ENCODE measurements around the gene E2F2.

Gene E2F2

GRCh38 chr1:23555986-23556634, 25.1 kb upstream of the E2F2 start:
- H3K79me2 ChIP-seq (ENCODE audit: insufficient read depth, low read length), result no peaks in the 10 kb centered on the region
- no peaks in the 10 kb centered on the region for H3K9me2 ChIP-seq (replicated peaks; ENCODE audit: low read depth, low read length)
- H2AFZ ChIP-seq (ENCODE audit: low read length), result no peak overlapping the region
- no peaks in the 10 kb centered on the region for H3K9me3 ChIP-seq (ENCODE audit: insufficient read depth, low read depth, low read length)
- no peak overlapping the region for H3K4me3 ChIP-seq (ENCODE audit: low read length, poor library complexity, severe bottlenecking)
- H3K27me3 ChIP-seq (ENCODE audit: insufficient read depth, low read length, poor library complexity, severe bottlenecking), result peaks cover 11% of the 10 kb centered on the region
- peaks cover 35% of the 10 kb centered on the region for H3K4me1 ChIP-seq (ENCODE audit: insufficient read depth, low read length, poor library complexity, severe bottlenecking)
- no peak overlapping the region for H3K9ac ChIP-seq (ENCODE audit: low read depth, low read length, poor library complexity, severe bottlenecking)
- H3F3A ChIP-seq (ENCODE audit: low read depth), result no peaks in the 10 kb centered on the region
- no peaks in the 10 kb centered on the region for H3K36me3 ChIP-seq (ENCODE audit: insufficient read depth, low read length)
- H4K20me1 ChIP-seq (ENCODE audit: insufficient read depth, low read length, poor library complexity, severe bottlenecking), result no peaks in the 10 kb centered on the region
- TF ChIP-seq EZH2phosphoT487 (IDR thresholded peaks at IDR 0.05; ENCODE audit: borderline replicate concordance) (no peak), CTCF (conservative IDR thresholded peaks at IDR 0.05; ENCODE audit: low read length) (no peak)
- no peak overlapping the region for H3K4me2 ChIP-seq (ENCODE audit: low read depth, low read length, poor library complexity, severe bottlenecking)

DNA sequence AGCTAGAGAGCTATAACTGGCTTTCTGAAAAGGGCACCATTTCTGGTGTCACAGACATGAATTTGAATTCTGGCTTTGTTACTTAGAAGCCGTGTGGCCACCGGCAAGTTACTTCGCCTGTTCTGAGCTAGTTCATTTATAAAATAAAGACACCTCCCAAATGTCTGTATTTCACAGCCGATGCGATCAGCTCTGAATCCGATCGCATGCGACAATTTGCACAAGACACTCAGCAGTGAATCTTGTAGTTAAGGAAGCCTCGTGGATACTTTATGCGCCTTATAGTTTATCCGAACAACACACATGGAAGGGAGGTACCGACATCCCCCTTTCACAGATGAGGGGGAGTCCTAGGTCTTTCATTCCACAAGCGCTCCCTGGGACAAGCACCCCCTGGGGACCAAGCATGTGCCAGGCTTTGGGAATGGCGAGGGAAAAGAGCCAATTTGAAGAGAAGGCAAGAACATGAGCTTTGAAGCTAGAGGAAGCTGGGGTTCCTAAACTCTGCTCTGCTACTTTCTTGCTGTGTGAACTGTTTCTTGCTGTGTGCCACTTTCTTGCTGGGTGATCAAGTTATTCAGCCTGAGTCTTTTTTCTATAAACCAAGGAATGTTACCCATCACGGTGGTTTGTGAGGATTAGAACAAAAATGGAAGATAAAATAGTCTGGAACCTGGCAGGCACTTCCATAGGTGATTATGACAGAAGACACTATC, 24.4 kb upstream of the E2F2 start:
- Histone ChIP-seq H3K9ac (ENCODE audit: low read depth, low read length, poor library complexity, severe bottlenecking) (peak overlapping the region; percentile 51), H3K4me1 (ENCODE audit: insufficient read depth, low read length, poor library complexity, severe bottlenecking) (peaks cover 35% of the 10 kb centered on the region), H3K4me3 (ENCODE audit: low read length, poor library complexity, severe bottlenecking) (peak overlapping the region; percentile 66), H3K9me2 (replicated peaks; ENCODE audit: low read depth, low read length) (no peaks in the 10 kb centered on the region), H3K36me3 (ENCODE audit: insufficient read depth, low read length) (no peaks in the 10 kb centered on the region), H2AFZ (ENCODE audit: low read length) (peak overlapping the region; percentile 90), H3K79me2 (ENCODE audit: insufficient read depth, low read length) (no peaks in the 10 kb centered on the region), H3K27me3 (ENCODE audit: insufficient read depth, low read length, poor library complexity, severe bottlenecking) (peaks cover 10% of the 10 kb centered on the region), H3F3A (ENCODE audit: low read depth) (no peaks in the 10 kb centered on the region), H4K20me1 (ENCODE audit: insufficient read depth, low read length, poor library complexity, severe bottlenecking) (no peaks in the 10 kb centered on the region), H3K9me3 (ENCODE audit: insufficient read depth, low read depth, low read length) (no peaks in the 10 kb centered on the region), H3K4me2 (ENCODE audit: low read depth, low read length, poor library complexity, severe bottlenecking) (peak overlapping the region; percentile 75)
- TF ChIP-seq EZH2phosphoT487 (IDR thresholded peaks at IDR 0.05; ENCODE audit: borderline replicate concordance) (no peak), CTCF (conservative IDR thresholded peaks at IDR 0.05; ENCODE audit: low read length) (peak; percentile 7; the same call in 1 of the 2 replicates)

GRCh38 chr1:23554481-23555269, 23.6 kb upstream of the E2F2 start:
- Histone ChIP-seq H4K20me1 (ENCODE audit: insufficient read depth, low read length, poor library complexity, severe bottlenecking) (no peaks in the 10 kb centered on the region), H3K4me1 (ENCODE audit: insufficient read depth, low read length, poor library complexity, severe bottlenecking) (peaks cover 32% of the 10 kb centered on the region), H2AFZ (ENCODE audit: low read length) (peak overlapping the region; percentile 90), H3K36me3 (ENCODE audit: insufficient read depth, low read length) (no peaks in the 10 kb centered on the region), H3K79me2 (ENCODE audit: insufficient read depth, low read length) (no peaks in the 10 kb centered on the region), H3F3A (ENCODE audit: low read depth) (no peaks in the 10 kb centered on the region), H3K4me3 (ENCODE audit: low read length, poor library complexity, severe bottlenecking) (peak overlapping the region; percentile 69), H3K4me2 (ENCODE audit: low read depth, low read length, poor library complexity, severe bottlenecking) (peak overlapping the region; percentile 75), H3K9me3 (ENCODE audit: insufficient read depth, low read depth, low read length) (no peaks in the 10 kb centered on the region), H3K9me2 (replicated peaks; ENCODE audit: low read depth, low read length) (no peaks in the 10 kb centered on the region), H3K27me3 (ENCODE audit: insufficient read depth, low read length, poor library complexity, severe bottlenecking) (peaks cover 6% of the 10 kb centered on the region), H3K9ac (ENCODE audit: low read depth, low read length, poor library complexity, severe bottlenecking) (peak overlapping the region; percentile 71)
- TF ChIP-seq EZH2phosphoT487 (IDR thresholded peaks at IDR 0.05; ENCODE audit: borderline replicate concordance) (no peak), CTCF (conservative IDR thresholded peaks at IDR 0.05; ENCODE audit: low read length) (peak; percentile 36)
